GM12878 (cell line): ENCODE results near the gene AMOTL1.

ENCODE experiments used
- HDAC2 ChIP-seq: fragments of 200-600 bp; sonication (generic); IDR thresholded peaks from 2 replicates; pipeline ENCODE4 v1.6.1; 2017
- MTA2 ChIP-seq: fragments of 450-650 bp; IDR thresholded peaks from 2 replicates; pipeline ENCODE4 v1.6.1; 2016; ENCODE audit warnings: low read depth, mild to moderate bottlenecking, moderate library complexity
- NFYA ChIP-seq: IDR thresholded peaks from 2 replicates; pipeline ENCODE4 v1.6.1; 2011; ENCODE audit warnings: low read depth, mild to moderate bottlenecking, low read length, improper control_type of control experiment, borderline replicate concordance
- POLR2A ChIP-seq: IDR thresholded peaks from 2 replicates; pipeline ENCODE4 v1.6.1; 2011; ENCODE audit warnings: low read depth, mild to moderate bottlenecking, low read length
- TBL1XR1 ChIP-seq: IDR thresholded peaks from 2 replicates; pipeline ENCODE4 v1.6.1; 2012; ENCODE audit warnings: low read depth, low read length, improper control_type of control experiment
- YY1 ChIP-seq: IDR thresholded peaks from 2 replicates; pipeline ENCODE4 v1.6.1; 2011; ENCODE audit warnings: low read depth, mild to moderate bottlenecking, low read length
- TF ChIP-seq, protein P1 (sequence below), 3 experiments: IDR thresholded peaks in 2 of 3; conservative IDR thresholded peaks in 1 of 3; 2 replicates each; pipeline ENCODE4 v1.5.1; 2011; ENCODE audit warnings: low read depth in 3 of 3, low read length in 3 of 3, mild to moderate bottlenecking in 3 of 3, control low read depth in 2 of 3, moderate library complexity in 2 of 3, inconsistent platforms in 1 of 3, mixed read lengths in 1 of 3; ENCODE audit not compliant: control insufficient read depth in 2 of 3, insufficient read depth in 1 of 3; ENCODE audit errors: extremely low read depth in 1 of 3
- TF ChIP-seq, protein P2 (sequence below): fragments of 450-650 bp; IDR thresholded peaks from 2 replicates; pipeline ENCODE4 v1.6.1; 2016; ENCODE audit warnings: mild to moderate bottlenecking
- TF ChIP-seq, protein P3 (sequence below): IDR thresholded peaks from 2 replicates; pipeline ENCODE4 v1.6.1; 2011; ENCODE audit warnings: low read depth, low read length, improper control_type of control experiment, borderline replicate concordance
- TF ChIP-seq, protein P4 (sequence below): IDR thresholded peaks from 2 replicates; pipeline ENCODE4 v1.6.1; 2012; ENCODE audit warnings: mild to moderate bottlenecking, low read depth, low read length

DNA sequence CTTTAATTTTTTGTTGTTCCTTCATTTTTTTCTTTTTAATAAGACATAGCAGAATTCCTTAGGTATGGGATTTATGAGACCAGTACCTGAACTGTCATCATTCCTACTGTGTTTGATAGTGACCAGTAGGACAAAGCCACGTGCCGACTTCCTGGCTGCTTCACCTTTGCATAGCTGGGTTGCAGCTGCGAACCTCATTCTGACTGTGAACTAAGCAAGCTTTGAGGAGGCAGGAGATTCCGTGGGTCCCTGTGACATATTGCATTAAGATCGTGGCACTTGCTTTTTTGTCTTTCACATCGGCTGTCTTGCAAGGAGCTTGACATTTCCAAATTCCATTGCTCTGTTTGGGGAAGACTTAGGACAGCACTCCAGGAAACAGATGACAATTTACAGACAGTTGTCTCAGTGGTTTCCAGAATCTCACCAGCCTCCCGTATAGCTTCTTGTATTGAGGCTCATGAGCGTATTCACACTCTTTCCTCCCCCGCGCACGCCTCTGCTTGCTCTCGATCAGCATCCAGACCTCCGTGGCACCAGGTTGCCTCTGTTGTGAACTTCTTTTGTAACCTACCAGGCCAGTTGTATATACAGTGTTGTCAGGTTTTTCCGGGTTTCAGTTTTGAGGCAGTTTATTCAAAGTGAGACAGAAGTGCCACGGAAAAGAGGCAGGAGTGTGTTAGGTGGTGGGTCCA is 103.5 kb downstream of the AMOTL1 start:
- TF ChIP-seq, protein P1, sequence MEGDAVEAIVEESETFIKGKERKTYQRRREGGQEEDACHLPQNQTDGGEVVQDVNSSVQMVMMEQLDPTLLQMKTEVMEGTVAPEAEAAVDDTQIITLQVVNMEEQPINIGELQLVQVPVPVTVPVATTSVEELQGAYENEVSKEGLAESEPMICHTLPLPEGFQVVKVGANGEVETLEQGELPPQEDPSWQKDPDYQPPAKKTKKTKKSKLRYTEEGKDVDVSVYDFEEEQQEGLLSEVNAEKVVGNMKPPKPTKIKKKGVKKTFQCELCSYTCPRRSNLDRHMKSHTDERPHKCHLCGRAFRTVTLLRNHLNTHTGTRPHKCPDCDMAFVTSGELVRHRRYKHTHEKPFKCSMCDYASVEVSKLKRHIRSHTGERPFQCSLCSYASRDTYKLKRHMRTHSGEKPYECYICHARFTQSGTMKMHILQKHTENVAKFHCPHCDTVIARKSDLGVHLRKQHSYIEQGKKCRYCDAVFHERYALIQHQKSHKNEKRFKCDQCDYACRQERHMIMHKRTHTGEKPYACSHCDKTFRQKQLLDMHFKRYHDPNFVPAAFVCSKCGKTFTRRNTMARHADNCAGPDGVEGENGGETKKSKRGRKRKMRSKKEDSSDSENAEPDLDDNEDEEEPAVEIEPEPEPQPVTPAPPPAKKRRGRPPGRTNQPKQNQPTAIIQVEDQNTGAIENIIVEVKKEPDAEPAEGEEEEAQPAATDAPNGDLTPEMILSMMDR (IDR thresholded peaks at IDR 0.05 in 2 of 3, conservative IDR thresholded peaks at IDR 0.05 in 1 of 3; ENCODE audit: control insufficient read depth in 2 of 3, extremely low read depth in 1 of 3, insufficient read depth in 1 of 3, low read depth in 3 of 3, low read length in 3 of 3), result no peak
- no peak for TF ChIP-seq TBL1XR1
- no peak for TF ChIP-seq YY1
- no peak for TF ChIP-seq HDAC2
- TF ChIP-seq NFYA, result no peak
- TF ChIP-seq, protein P2, sequence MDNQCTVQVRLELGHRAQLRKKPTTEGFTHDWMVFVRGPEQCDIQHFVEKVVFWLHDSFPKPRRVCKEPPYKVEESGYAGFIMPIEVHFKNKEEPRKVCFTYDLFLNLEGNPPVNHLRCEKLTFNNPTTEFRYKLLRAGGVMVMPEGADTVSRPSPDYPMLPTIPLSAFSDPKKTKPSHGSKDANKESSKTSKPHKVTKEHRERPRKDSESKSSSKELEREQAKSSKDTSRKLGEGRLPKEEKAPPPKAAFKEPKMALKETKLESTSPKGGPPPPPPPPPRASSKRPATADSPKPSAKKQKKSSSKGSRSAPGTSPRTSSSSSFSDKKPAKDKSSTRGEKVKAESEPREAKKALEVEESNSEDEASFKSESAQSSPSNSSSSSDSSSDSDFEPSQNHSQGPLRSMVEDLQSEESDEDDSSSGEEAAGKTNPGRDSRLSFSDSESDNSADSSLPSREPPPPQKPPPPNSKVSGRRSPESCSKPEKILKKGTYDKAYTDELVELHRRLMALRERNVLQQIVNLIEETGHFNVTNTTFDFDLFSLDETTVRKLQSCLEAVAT, result no peak
- TF ChIP-seq, protein P3, sequence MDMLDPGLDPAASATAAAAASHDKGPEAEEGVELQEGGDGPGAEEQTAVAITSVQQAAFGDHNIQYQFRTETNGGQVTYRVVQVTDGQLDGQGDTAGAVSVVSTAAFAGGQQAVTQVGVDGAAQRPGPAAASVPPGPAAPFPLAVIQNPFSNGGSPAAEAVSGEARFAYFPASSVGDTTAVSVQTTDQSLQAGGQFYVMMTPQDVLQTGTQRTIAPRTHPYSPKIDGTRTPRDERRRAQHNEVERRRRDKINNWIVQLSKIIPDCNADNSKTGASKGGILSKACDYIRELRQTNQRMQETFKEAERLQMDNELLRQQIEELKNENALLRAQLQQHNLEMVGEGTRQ, result no peak
- TF ChIP-seq MTA2, result no peak
- no peak for TF ChIP-seq POLR2A
- TF ChIP-seq, protein P4, sequence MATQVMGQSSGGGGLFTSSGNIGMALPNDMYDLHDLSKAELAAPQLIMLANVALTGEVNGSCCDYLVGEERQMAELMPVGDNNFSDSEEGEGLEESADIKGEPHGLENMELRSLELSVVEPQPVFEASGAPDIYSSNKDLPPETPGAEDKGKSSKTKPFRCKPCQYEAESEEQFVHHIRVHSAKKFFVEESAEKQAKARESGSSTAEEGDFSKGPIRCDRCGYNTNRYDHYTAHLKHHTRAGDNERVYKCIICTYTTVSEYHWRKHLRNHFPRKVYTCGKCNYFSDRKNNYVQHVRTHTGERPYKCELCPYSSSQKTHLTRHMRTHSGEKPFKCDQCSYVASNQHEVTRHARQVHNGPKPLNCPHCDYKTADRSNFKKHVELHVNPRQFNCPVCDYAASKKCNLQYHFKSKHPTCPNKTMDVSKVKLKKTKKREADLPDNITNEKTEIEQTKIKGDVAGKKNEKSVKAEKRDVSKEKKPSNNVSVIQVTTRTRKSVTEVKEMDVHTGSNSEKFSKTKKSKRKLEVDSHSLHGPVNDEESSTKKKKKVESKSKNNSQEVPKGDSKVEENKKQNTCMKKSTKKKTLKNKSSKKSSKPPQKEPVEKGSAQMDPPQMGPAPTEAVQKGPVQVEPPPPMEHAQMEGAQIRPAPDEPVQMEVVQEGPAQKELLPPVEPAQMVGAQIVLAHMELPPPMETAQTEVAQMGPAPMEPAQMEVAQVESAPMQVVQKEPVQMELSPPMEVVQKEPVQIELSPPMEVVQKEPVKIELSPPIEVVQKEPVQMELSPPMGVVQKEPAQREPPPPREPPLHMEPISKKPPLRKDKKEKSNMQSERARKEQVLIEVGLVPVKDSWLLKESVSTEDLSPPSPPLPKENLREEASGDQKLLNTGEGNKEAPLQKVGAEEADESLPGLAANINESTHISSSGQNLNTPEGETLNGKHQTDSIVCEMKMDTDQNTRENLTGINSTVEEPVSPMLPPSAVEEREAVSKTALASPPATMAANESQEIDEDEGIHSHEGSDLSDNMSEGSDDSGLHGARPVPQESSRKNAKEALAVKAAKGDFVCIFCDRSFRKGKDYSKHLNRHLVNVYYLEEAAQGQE, result no peak
